Measurements from ENCODE around the gene RAB40C.

- no peak for TF ChIP-seq BHLHE40 (IDR thresholded peaks at IDR 0.05; ENCODE audit: borderline replicate concordance)
- no peak for TF ChIP-seq LEF1 (IDR thresholded peaks at IDR 0.05; ENCODE audit: borderline replicate concordance)
Measured at GRCh38 chr16:615122-615521, 25.3 kb downstream of the RAB40C start.
